ENCODE data around the gene NPC2. TPM values are rescaled to one million over a fixed set of nuclear protein-coding genes. Genes with fewer than 3 reads are reported as not detected.

Gene NPC2
- 239 and 247 TPM in 2 replicates for total RNA-seq

DNA sequence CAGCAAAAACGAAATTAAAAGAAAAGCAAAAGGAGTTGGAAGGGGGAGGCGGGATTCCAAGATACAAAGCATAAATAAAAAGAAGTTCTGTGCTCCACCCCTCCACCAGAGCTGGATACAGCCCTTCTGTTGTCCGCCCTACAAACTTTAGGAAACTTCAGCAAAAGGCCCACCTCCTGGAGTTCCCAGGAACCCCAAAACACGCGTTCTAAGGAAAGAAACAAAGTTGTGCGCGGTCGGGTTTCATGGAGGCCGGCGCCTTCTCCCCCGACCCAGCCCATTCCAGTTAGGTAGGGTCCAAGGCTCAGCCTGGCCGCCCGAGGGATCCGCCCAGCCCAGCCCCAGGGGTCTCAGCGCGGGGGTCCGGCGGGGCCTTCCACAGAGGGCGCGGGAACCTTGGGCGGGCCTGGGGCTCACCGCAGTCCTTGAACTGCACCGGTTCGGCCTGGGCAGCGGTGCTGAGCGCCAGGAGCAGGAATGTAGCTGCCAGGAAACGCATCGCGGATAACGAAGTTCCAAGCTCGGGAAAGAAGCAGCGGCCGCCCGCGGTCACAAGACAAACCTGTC, at the start of gene NPC2:
Gene NPC2 (minus strand): TSS at position 530 of the 567 bp plus-strand sequence. CDS start 31 bp downstream, at position 499.

DNA sequence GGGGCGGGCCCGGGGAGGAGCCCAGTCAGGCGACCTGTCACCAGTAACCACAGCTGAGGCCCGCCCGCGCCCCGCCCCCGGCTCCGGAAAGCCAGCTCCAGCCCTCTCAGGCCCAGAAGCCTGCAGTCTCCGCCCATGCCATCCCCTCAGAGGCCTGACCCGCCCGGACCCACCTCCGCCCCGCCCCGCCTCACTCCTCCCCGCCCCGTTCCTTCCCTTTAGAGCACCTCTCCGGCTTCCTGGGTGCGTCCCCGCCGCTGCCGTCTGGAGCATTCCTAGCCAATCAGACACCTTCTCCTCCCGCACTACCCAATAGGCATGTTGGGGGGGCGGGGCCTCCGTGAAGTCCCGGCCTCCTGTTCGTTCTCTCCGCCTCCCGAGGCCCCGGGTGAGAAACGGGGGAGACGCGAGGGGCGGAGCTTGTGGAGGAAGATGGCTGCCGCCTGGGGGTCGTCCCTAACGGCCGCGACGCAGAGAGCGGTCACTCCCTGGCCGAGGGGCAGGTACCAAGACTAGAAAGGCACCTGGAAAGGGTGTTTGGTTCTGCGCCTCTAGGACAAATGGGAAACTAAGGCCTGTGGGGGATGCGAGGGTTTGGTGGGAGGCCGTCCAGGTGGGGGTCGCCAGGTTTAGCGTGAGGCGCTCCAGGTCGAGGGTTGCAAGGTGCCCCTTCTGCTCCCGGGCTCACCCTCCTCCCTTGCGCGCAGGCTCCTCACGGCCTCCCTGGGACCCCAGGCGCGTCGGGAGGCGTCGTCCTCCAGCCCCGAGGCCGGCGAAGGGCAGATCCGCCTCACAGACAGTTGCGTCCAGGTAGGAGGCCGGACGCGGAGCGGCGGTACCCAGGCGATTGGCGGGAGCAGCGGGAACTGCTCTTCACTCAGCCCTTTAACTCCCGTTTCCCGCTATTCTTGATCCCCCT, 497 bp upstream of the NPC2 start, which contains the start of gene ISCA2:
Gene ISCA2 (plus strand): TSS at position 423 of the 919 bp plus-strand sequence. CDS start 10 bp downstream, at position 433.

Other genes with a start within 250 kb of the NPC2 start
- 43.2 and 50.6 TPM in 2 replicates for gene ABCD4, start 190.4 kb downstream of the NPC2 start, total RNA-seq
- not detected in 2 replicates for gene VRTN, start 144.8 kb downstream of the NPC2 start, total RNA-seq
- gene SYNDIG1L, start 67.1 kb downstream of the NPC2 start, total RNA-seq, result 0.06 TPM in 1 of 2 replicates, not detected in the other
- gene ISCA2, start 460 bp upstream of the NPC2 start, total RNA-seq, result 8.9 and 9.4 TPM in 2 replicates
- gene LTBP2, start 118.9 kb upstream of the NPC2 start, total RNA-seq, result 114 and 133 TPM in 2 replicates
- 19.1 and 44.4 TPM in 2 replicates for gene AREL1, start 219.8 kb upstream of the NPC2 start, total RNA-seq
- 12.8 and 33.0 TPM in 2 replicates for gene FCF1, start 219.8 kb upstream of the NPC2 start, total RNA-seq

Data from bladder microvascular endothelial cell (primary cell).